Sigmoid colon (tissue), 7 donors: ENCODE results near the gene SCOC. TPM values are rescaled to one million over a fixed set of nuclear protein-coding genes. Genes with fewer than 3 reads are reported as not detected.

Experiments
- DNase-seq: peaks from one replicate; pipeline ENCODE4 v3.0.0-alpha.2; 2019
- H3K27ac ChIP-seq, 4 donors: fragments of 200-600 bp; sonication (generic); one replicate each; pipeline ENCODE4 v1.5.1; 2016 to 2019; ENCODE audit warnings: mild to moderate bottlenecking in 1 of 4
- H3K27me3 ChIP-seq, 3 donors: fragments of 200-600 bp; sonication (generic); one replicate each; pipeline ENCODE4 v1.5.1; 2019; ENCODE audit warnings: mild to moderate bottlenecking in 1 of 3
- H3K36me3 ChIP-seq, 4 donors: fragments of 200-600 bp; sonication (generic); one replicate each; pipeline ENCODE4 v1.5.1; 2016 to 2019
- H3K4me1 ChIP-seq, 4 donors: fragments of 200-600 bp; sonication (generic); one replicate each; pipeline ENCODE4 v1.5.1; 2017 to 2019
- H3K4me3 ChIP-seq, 4 donors: fragments of 200-600 bp; sonication (generic); one replicate each; pipeline ENCODE4 v1.5.1; 2017 to 2019; ENCODE audit warnings: mild to moderate bottlenecking in 2 of 4, moderate library complexity in 1 of 4
- H3K9me3 ChIP-seq, 4 donors: fragments of 200-600 bp in 3 of 4; sonication (generic) in 3 of 4; one replicate each; pipeline versions ENCODE4 v1.5.1 to v1.6.1; 2013 to 2019
- CTCF ChIP-seq, 4 experiments: fragments of 450-650 bp in 3 of 4; fragments of 200-600 bp in 1 of 4; IDR thresholded peaks; one replicate each; pipeline ENCODE4 v1.5.1; 2016 to 2019; ENCODE audit warnings: antibody characterized with exemption in 4 of 4, mild to moderate bottlenecking in 3 of 4, moderate library complexity in 2 of 4
- EP300 ChIP-seq, 4 donors: sonication (generic); formaldehyde crosslinking; IDR thresholded peaks; one replicate each; pipeline ENCODE4 v1.6.1; 2017; ENCODE audit warnings: antibody characterized with exemption in 4 of 4
- POLR2A ChIP-seq, 2 donors: fragments of 450-650 bp; IDR thresholded peaks; one replicate each; pipeline ENCODE4 v1.6.1; 2016; ENCODE audit warnings: antibody characterized with exemption in 2 of 2, mild to moderate bottlenecking in 2 of 2, moderate library complexity in 2 of 2
- POLR2AphosphoS5 ChIP-seq, 4 donors: sonication (generic); formaldehyde crosslinking; IDR thresholded peaks; one replicate each; pipeline ENCODE4 v1.6.1; 2017; ENCODE audit warnings: antibody characterized with exemption in 4 of 4
- WGBS, 2 donors: extraction: QIAGEN DNeasy Blood & Tissue Kit; methylation state at CpG; one replicate each; pipeline ENCODE4 v1.1.7; 2013; 5-methylcytosine and 5-hydroxymethylcytosine counted together
- intact Hi-C: fragments of 100-400 bp; cut with DNase I; formaldehyde crosslinking; loops from one replicate; pipeline ENCODE4 v1.15.1; 2023
- polyA plus RNA-seq, 3 donors: library from polyadenylated mRNA; stranded (reverse); fragments of 200-250 nt; gene quantifications; one replicate each; pipeline ENCODE4 v1.2.3, GENCODE V29; 2013
- total RNA-seq, 4 donors: library from RNA; depleted of rRNA; stranded (reverse); fragments of >200 nt; gene quantifications; one replicate each; pipeline ENCODE4 v1.1.0, GENCODE V29; 2016
- donor health status: healthy with polysubstance abuse.
- donor health status: Bipolar disorder and iron deficiency.
- donor health status: healthy.

Gene SCOC
- total and polyA plus RNA-seq, 7 donors: 51.8 to 159 (median 73.5) TPM

GRCh38 chr4:140342620-140343019, 30.8 kb upstream of the SCOC start:
- Histone ChIP-seq H3K36me3 (no peaks in the 10 kb centered on the region), H3K4me1 (no peaks in the 10 kb centered on the region), H3K27ac (no peak overlapping the region), H3K9me3 (no peaks in the 10 kb centered on the region), H3K27me3 (no peaks in the 10 kb centered on the region), H3K4me3 (no peak overlapping the region)
- WGBS, 2 donors: 23 to 77% methylated on average over 1 of the region's 1 CpG
- intact Hi-C loops: no loop called here
- DNase-seq: no peak
- TF ChIP-seq EP300 (IDR thresholded peaks at IDR 0.05): no peak
- TF ChIP-seq POLR2AphosphoS5 (IDR thresholded peaks at IDR 0.05): no peak
- TF ChIP-seq POLR2A (IDR thresholded peaks at IDR 0.05): no peak
- TF ChIP-seq CTCF (IDR thresholded peaks at IDR 0.05): no peak

- intact Hi-C loops: no loop called here
- TF ChIP-seq EP300 (IDR thresholded peaks at IDR 0.05): no peak
- no peak for TF ChIP-seq POLR2AphosphoS5 (IDR thresholded peaks at IDR 0.05)
- TF ChIP-seq CTCF (IDR thresholded peaks at IDR 0.05): no peak
- no peak for TF ChIP-seq POLR2A (IDR thresholded peaks at IDR 0.05)
- no peaks in the 10 kb centered on the region for H3K36me3 ChIP-seq
- no peaks in the 10 kb centered on the region for H3K9me3 ChIP-seq
- H3K27ac ChIP-seq: no peak overlapping the region
- H3K4me1 ChIP-seq: no peaks in the 10 kb centered on the region
- WGBS, 2 donors: 4 to 19% methylated on average over 5 of the region's 5 CpGs
- no peak for DNase-seq
- no peak overlapping the region for H3K4me3 ChIP-seq
- H3K27me3 ChIP-seq: no peaks in the 10 kb centered on the region
Observed at GRCh38 chr4:140343303-140343702, 30.1 kb upstream of the SCOC start.

- intact Hi-C loops: no loop called here
- Histone ChIP-seq H3K27me3 (no peaks in the 10 kb centered on the region), H3K9me3 (no peaks in the 10 kb centered on the region), H3K4me1 (no peaks in the 10 kb centered on the region), H3K36me3 (no peaks in the 10 kb centered on the region), H3K27ac (no peak overlapping the region), H3K4me3 (no peak overlapping the region)
- WGBS, 2 donors: 89 to 90% methylated on average over 3 of the region's 3 CpGs
- no peak for DNase-seq
- no peak for TF ChIP-seq EP300 (IDR thresholded peaks at IDR 0.05)
- no peak for TF ChIP-seq POLR2A (IDR thresholded peaks at IDR 0.05)
- TF ChIP-seq POLR2AphosphoS5 (IDR thresholded peaks at IDR 0.05): no peak
- no peak for TF ChIP-seq CTCF (IDR thresholded peaks at IDR 0.05)
Observed at GRCh38 chr4:140344101-140344500, 29.3 kb upstream of the SCOC start.

- DNase-seq: no peak
- intact Hi-C loops: no loop called here
- no peak overlapping the region for H3K27ac ChIP-seq
- no peaks in the 10 kb centered on the region for H3K4me1 ChIP-seq
- H3K27me3 ChIP-seq: no peaks in the 10 kb centered on the region
- no peaks in the 10 kb centered on the region for H3K9me3 ChIP-seq
- H3K36me3 ChIP-seq: no peaks in the 10 kb centered on the region
- TF ChIP-seq POLR2A (IDR thresholded peaks at IDR 0.05) (no peak), EP300 (IDR thresholded peaks at IDR 0.05) (no peak), POLR2AphosphoS5 (IDR thresholded peaks at IDR 0.05) (no peak), CTCF (IDR thresholded peaks at IDR 0.05) (no peak)
- 91 to 93% methylated on average over 9 of the region's 9 CpGs for WGBS, 2 donors
- no peak overlapping the region for H3K4me3 ChIP-seq
Observed at GRCh38 chr4:140344621-140345020, 28.8 kb upstream of the SCOC start.

GRCh38 chr4:140346136-140346535, 27.3 kb upstream of the SCOC start:
- Histone ChIP-seq H3K4me1 (no peaks in the 10 kb centered on the region), H3K36me3 (no peaks in the 10 kb centered on the region), H3K9me3 (no peaks in the 10 kb centered on the region), H3K4me3 (no peak overlapping the region), H3K27ac (no peak overlapping the region), H3K27me3 (no peaks in the 10 kb centered on the region)
- DNase-seq: no peak
- WGBS, 2 donors: 90 to 93% methylated on average over 9 of the region's 9 CpGs
- intact Hi-C loops: no loop called here
- TF ChIP-seq POLR2A (IDR thresholded peaks at IDR 0.05) (no peak), POLR2AphosphoS5 (IDR thresholded peaks at IDR 0.05) (no peak), EP300 (IDR thresholded peaks at IDR 0.05) (no peak), CTCF (IDR thresholded peaks at IDR 0.05) (no peak)
